T-helper 1 cell treated with Interleukin-12 subunit alpha and Interleukin-12 subunit beta and Interleukin-4 antibody, amounts not matched to agents 30 ng/mL and 1 ng/mL, for 36 hours (primary cell): ENCODE measurements around the gene TBATA. TPM values are rescaled to one million over a fixed set of nuclear protein-coding genes. Genes with fewer than 3 reads are reported as not detected.

Experiments
- total RNA-seq: library from RNA; stranded (reverse); gene quantifications from 2 replicates; pipeline ENCODE4 v1.2.3, GENCODE V29; 2022

TBATA gene
- total RNA-seq, 1 donor from 2014 or later: not detected

Other genes with a start within 250 kb of the TBATA start
- 129 and 132 TPM in 2 replicates for gene PRF1, start 182.6 kb downstream of the TBATA start, total RNA-seq
- gene ADAMTS14, start 112.9 kb downstream of the TBATA start, total RNA-seq: 0.07 and 0.15 TPM in 2 replicates
- gene SGPL1, start 30.6 kb upstream of the TBATA start, total RNA-seq: 24.1 and 29.4 TPM in 2 replicates
- gene PCBD1, start 103.2 kb upstream of the TBATA start, total RNA-seq: 20.5 and 23.4 TPM in 2 replicates